ENCODE data around the gene GPR75. TPM values are rescaled to one million over a fixed set of nuclear protein-coding genes. Genes with fewer than 3 reads are reported as not detected.
A peak's percentile ranks its signal among the peaks of the same experiment; 100 is the strongest.

The GPR75 gene
- total and polyA plus RNA-seq, 2 of the 13 experiments (the other 11 are each of a cell fraction or from before 2014, with no cell fraction given), result 3.3 to 4.1 TPM

DNA sequence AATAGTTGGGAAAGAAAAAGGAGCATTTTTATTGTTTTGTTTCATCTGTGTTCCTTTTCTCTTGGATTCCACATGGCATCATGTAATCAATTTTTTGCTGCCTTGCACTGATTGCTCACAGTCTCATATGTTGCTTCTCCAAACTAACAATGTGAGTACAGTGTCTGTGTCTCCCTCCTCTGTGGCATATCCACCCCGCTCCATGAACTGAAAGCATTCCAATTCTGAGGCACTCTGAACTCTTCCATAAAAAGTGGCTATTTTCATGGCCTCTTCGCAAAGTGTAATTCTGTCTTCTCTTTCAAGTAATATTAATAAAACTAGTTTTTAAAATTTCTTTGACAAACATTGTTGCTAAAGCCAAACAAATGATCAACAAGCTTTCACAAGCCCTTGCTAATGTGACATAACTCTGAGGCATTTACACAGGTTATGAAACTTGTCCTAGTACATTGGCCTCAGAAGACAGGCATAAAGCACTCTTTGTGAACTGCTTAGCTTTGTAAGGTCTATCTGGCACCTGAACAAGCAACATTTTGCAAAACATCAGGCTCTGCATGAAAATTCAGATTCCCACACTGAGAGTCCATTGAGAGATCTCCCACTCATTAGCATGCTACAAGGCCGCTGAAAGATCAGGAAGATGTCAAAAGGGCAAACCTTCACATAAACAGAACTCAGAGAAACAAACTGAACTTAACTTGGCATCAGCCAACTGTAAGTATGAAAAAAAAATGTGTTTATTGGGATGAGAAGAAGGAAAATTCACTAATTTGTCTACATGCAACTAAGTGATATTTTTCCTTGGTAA is 33.0 kb downstream of the GPR75 start (continued):
- TF ChIP-seq NFIB (CRISPR knock-in tag; IDR thresholded peaks at IDR 0.05; ENCODE audit: borderline replicate concordance), result no peak
- TF ChIP-seq ZNF75D (CRISPR knock-in tag; IDR thresholded peaks at IDR 0.05; ENCODE audit: borderline replicate concordance), result no peak
- TF ChIP-seq, protein P1, sequence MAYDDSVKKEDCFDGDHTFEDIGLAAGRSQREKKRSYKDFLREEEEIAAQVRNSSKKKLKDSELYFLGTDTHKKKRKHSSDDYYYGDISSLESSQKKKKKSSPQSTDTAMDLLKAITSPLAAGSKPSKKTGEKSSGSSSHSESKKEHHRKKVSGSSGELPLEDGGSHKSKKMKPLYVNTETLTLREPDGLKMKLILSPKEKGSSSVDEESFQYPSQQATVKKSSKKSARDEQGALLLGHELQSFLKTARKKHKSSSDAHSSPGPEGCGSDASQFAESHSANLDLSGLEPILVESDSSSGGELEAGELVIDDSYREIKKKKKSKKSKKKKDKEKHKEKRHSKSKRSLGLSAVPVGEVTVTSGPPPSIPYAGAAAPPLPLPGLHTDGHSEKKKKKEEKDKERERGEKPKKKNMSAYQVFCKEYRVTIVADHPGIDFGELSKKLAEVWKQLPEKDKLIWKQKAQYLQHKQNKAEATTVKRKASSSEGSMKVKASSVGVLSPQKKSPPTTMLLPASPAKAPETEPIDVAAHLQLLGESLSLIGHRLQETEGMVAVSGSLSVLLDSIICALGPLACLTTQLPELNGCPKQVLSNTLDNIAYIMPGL (CRISPR knock-in tag; IDR thresholded peaks at IDR 0.05; ENCODE audit: borderline replicate concordance in 1 of 2, low read depth in 1 of 2), result peak; percentile 57 to 84; a peak in 2 of 4 replicates
- no peak for TF ChIP-seq ZNF382 (CRISPR knock-in tag; IDR thresholded peaks at IDR 0.05; ENCODE audit: borderline replicate concordance)
- TF ChIP-seq NR2C2 (CRISPR knock-in tag; IDR thresholded peaks at IDR 0.05; ENCODE audit: borderline replicate concordance), result peak; percentile 83
- peak; percentile 96 for TF ChIP-seq MED1 (CRISPR knock-in tag; IDR thresholded peaks at IDR 0.05)
- no peak for TF ChIP-seq ZSCAN22 (CRISPR knock-in tag; IDR thresholded peaks at IDR 0.05)
- TF ChIP-seq SOX13 (IDR thresholded peaks at IDR 0.05), result peak; percentile 87
- peak in 1 of 2 experiments; percentile 98; a peak in 2 of 4 replicates for TF ChIP-seq SOX13 (CRISPR knock-in tag; conservative IDR thresholded peaks at IDR 0.05 in 1 of 2, IDR thresholded peaks at IDR 0.05 in 1 of 2)
- TF ChIP-seq, protein P2, sequence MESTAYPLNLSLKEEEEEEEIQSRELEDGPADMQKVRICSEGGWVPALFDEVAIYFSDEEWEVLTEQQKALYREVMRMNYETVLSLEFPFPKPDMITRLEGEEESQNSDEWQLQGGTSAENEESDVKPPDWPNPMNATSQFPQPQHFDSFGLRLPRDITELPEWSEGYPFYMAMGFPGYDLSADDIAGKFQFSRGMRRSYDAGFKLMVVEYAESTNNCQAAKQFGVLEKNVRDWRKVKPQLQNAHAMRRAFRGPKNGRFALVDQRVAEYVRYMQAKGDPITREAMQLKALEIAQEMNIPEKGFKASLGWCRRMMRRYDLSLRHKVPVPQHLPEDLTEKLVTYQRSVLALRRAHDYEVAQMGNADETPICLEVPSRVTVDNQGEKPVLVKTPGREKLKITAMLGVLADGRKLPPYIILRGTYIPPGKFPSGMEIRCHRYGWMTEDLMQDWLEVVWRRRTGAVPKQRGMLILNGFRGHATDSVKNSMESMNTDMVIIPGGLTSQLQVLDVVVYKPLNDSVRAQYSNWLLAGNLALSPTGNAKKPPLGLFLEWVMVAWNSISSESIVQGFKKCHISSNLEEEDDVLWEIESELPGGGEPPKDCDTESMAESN (CRISPR knock-in tag; conservative IDR thresholded peaks at IDR 0.05), result no peak
- TF ChIP-seq, protein P3, sequence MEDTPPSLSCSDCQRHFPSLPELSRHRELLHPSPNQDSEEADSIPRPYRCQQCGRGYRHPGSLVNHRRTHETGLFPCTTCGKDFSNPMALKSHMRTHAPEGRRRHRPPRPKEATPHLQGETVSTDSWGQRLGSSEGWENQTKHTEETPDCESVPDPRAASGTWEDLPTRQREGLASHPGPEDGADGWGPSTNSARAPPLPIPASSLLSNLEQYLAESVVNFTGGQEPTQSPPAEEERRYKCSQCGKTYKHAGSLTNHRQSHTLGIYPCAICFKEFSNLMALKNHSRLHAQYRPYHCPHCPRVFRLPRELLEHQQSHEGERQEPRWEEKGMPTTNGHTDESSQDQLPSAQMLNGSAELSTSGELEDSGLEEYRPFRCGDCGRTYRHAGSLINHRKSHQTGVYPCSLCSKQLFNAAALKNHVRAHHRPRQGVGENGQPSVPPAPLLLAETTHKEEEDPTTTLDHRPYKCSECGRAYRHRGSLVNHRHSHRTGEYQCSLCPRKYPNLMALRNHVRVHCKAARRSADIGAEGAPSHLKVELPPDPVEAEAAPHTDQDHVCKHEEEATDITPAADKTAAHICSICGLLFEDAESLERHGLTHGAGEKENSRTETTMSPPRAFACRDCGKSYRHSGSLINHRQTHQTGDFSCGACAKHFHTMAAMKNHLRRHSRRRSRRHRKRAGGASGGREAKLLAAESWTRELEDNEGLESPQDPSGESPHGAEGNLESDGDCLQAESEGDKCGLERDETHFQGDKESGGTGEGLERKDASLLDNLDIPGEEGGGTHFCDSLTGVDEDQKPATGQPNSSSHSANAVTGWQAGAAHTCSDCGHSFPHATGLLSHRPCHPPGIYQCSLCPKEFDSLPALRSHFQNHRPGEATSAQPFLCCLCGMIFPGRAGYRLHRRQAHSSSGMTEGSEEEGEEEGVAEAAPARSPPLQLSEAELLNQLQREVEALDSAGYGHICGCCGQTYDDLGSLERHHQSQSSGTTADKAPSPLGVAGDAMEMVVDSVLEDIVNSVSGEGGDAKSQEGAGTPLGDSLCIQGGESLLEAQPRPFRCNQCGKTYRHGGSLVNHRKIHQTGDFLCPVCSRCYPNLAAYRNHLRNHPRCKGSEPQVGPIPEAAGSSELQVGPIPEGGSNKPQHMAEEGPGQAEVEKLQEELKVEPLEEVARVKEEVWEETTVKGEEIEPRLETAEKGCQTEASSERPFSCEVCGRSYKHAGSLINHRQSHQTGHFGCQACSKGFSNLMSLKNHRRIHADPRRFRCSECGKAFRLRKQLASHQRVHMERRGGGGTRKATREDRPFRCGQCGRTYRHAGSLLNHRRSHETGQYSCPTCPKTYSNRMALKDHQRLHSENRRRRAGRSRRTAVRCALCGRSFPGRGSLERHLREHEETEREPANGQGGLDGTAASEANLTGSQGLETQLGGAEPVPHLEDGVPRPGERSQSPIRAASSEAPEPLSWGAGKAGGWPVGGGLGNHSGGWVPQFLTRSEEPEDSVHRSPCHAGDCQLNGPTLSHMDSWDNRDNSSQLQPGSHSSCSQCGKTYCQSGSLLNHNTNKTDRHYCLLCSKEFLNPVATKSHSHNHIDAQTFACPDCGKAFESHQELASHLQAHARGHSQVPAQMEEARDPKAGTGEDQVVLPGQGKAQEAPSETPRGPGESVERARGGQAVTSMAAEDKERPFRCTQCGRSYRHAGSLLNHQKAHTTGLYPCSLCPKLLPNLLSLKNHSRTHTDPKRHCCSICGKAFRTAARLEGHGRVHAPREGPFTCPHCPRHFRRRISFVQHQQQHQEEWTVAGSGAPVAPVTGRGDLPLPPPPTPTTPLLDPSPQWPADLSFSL (CRISPR knock-in tag; IDR thresholded peaks at IDR 0.05), result 0 out of 2 replicates have a peak, but pooled peaks have one; percentile 47
- TF ChIP-seq KAT8 (CRISPR knock-in tag; IDR thresholded peaks at IDR 0.05), result peak; percentile 92
- peak; percentile 99 for TF ChIP-seq KDM4B (CRISPR knock-in tag; IDR thresholded peaks at IDR 0.05)
- TF ChIP-seq, protein P4, sequence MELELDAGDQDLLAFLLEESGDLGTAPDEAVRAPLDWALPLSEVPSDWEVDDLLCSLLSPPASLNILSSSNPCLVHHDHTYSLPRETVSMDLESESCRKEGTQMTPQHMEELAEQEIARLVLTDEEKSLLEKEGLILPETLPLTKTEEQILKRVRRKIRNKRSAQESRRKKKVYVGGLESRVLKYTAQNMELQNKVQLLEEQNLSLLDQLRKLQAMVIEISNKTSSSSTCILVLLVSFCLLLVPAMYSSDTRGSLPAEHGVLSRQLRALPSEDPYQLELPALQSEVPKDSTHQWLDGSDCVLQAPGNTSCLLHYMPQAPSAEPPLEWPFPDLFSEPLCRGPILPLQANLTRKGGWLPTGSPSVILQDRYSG (CRISPR knock-in tag; IDR thresholded peaks at IDR 0.05), result no peak
- TF ChIP-seq GABPB1 (CRISPR knock-in tag; IDR thresholded peaks at IDR 0.05), result peak; percentile 25; the same call in 1 of the 2 replicates
- TF ChIP-seq HDAC6 (IDR thresholded peaks at IDR 0.05; ENCODE audit: low read depth, low read length), result no peak
